Upper lobe of right lung (tissue), 1 donor: ENCODE measurements around the gene FOSL2. TPM values are rescaled to one million over a fixed set of nuclear protein-coding genes. Genes with fewer than 3 reads are reported as not detected.

ENCODE experiments used
- ATAC-seq: fragments of 200-7000 bp; cut with Tn5 transposase; one replicate; pipeline ENCODE4 v1.9.1; 2020; ENCODE audit warnings: mild to moderate bottlenecking, moderate library complexity
- DNase-seq: peaks from one replicate; pipeline ENCODE4 v3.0.0-alpha.2; 2020
- H3K27ac ChIP-seq: fragments of 200-600 bp; one replicate; pipeline ENCODE4 v1.8.0; 2022
- H3K27me3 ChIP-seq: fragments of 200-600 bp; one replicate; pipeline ENCODE4 v1.8.0; 2022; ENCODE audit warnings: mild to moderate bottlenecking
- H3K36me3 ChIP-seq: fragments of 200-600 bp; one replicate; pipeline ENCODE4 v1.8.0; 2022
- H3K4me1 ChIP-seq: fragments of 200-600 bp; one replicate; pipeline ENCODE4 v1.8.0; 2022
- H3K4me3 ChIP-seq: fragments of 200-600 bp; one replicate; pipeline ENCODE4 v1.8.0; 2022; ENCODE audit warnings: mild to moderate bottlenecking
- H3K9me3 ChIP-seq: fragments of 200-600 bp; one replicate; pipeline ENCODE4 v1.8.0; 2022
- intact Hi-C: fragments of 100-400 bp; cut with DNase I; formaldehyde crosslinking; loops from one replicate; pipeline ENCODE4 v1.11.0; 2022
- total RNA-seq: library from RNA; stranded (reverse); fragmentation: NEBNext Ultra II Directional; extraction: Animal tissue kit (Norgen Biotek cat#: 25700); gene quantifications from one replicate; pipeline ENCODE4 v1.2.1, GENCODE V29; 2021
- TF ChIP-seq, protein P1 (sequence below): fragments of 200-600 bp; IDR thresholded peaks from one replicate; pipeline ENCODE4 v1.8.0; 2022; ENCODE audit warnings: antibody characterized with exemption
- donor health status: DM: no; HTN: yes; CAD: no; lungs with severe emphysema.

The FOSL2 gene
- total RNA-seq, 1 donor from 2014 or later, result 123 TPM

DNA sequence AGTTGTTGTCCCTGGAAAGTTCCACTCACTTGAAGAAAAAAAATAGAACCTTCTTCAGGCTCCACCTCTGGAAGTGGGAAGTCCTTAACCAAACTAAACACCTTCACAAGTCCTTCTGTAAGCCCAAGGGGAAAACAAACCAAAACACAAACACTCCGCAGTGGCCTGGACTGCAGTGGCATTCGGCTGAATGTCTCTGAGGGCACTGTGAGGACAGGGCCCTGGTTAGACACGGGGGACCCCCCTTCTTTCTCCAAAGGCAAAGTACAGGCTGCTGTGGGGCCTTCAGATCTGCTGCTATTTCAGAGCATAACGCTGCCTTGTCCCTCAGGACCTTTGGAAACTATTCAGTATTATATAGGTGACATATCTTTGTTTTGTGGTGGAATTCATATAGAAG lies 28.1 kb downstream of the FOSL2 start:
- no peak for DNase-seq
- peak; percentile 49 for ATAC-seq

DNA sequence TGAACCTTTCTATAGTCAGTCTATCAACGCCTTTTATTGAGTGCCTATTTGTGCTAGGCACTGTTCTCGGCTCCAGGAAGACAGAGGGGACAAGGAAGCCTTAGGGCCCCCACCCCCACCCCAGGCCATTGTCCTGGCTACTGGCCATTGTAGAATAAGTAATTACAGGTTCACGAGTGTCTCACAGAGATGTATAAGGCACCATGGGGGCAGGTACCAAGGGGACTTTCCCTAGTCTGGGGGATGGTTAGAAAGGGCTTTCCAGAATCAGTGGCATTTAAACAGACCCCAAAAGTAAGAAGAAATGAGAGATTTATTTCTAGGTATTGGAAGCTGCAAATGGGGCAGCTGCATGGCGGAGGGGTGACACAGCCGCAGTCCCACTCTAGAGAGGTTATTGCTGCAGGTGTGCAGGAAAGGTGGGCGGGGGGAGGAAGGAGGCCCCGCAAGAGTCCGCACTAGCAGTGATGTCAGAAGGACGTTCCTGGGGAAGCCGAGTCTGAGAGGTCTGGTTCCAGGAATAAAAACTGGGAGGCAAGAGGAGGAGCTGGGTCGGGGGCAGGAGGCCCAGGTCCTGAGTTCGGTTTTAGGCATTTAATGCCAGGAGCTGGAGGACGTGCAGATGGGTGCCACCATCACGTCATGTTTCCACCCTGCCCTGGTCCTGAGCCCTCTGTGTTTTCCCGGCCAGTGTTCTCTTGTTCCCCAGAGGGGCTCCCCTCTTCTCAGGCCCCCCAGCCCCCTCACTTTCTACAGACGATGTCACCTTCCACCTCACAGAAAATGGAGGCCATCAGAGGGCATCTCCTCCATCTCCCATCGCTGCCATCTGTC lies 30.5 kb downstream of the FOSL2 start:
- Histone ChIP-seq H3K4me3 (no peak overlapping the region), H3K9me3 (no peaks in the 10 kb centered on the region), H3K27ac (peak overlapping the region; percentile 47), H3K36me3 (no peaks in the 10 kb centered on the region), H3K27me3 (no peaks in the 10 kb centered on the region), H3K4me1 (peaks cover 26% of the 10 kb centered on the region)
- no peak for DNase-seq
- no peak for ATAC-seq
- intact Hi-C loops, result no loop called here
- TF ChIP-seq, protein P1, sequence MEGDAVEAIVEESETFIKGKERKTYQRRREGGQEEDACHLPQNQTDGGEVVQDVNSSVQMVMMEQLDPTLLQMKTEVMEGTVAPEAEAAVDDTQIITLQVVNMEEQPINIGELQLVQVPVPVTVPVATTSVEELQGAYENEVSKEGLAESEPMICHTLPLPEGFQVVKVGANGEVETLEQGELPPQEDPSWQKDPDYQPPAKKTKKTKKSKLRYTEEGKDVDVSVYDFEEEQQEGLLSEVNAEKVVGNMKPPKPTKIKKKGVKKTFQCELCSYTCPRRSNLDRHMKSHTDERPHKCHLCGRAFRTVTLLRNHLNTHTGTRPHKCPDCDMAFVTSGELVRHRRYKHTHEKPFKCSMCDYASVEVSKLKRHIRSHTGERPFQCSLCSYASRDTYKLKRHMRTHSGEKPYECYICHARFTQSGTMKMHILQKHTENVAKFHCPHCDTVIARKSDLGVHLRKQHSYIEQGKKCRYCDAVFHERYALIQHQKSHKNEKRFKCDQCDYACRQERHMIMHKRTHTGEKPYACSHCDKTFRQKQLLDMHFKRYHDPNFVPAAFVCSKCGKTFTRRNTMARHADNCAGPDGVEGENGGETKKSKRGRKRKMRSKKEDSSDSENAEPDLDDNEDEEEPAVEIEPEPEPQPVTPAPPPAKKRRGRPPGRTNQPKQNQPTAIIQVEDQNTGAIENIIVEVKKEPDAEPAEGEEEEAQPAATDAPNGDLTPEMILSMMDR, result no peak

More for the DNA sequence above, 28.1 kb downstream of the FOSL2 start:
- H3K36me3 ChIP-seq, result peaks cover 19% of the 10 kb centered on the region
- no peak overlapping the region for H3K27ac ChIP-seq
- intact Hi-C loops, result no loop called here
- H3K27me3 ChIP-seq, result no peaks in the 10 kb centered on the region
- H3K4me1 ChIP-seq, result peaks cover 26% of the 10 kb centered on the region
- TF ChIP-seq, protein P1, result no peak
- no peak overlapping the region for H3K4me3 ChIP-seq
- H3K9me3 ChIP-seq, result no peaks in the 10 kb centered on the region

DNA sequence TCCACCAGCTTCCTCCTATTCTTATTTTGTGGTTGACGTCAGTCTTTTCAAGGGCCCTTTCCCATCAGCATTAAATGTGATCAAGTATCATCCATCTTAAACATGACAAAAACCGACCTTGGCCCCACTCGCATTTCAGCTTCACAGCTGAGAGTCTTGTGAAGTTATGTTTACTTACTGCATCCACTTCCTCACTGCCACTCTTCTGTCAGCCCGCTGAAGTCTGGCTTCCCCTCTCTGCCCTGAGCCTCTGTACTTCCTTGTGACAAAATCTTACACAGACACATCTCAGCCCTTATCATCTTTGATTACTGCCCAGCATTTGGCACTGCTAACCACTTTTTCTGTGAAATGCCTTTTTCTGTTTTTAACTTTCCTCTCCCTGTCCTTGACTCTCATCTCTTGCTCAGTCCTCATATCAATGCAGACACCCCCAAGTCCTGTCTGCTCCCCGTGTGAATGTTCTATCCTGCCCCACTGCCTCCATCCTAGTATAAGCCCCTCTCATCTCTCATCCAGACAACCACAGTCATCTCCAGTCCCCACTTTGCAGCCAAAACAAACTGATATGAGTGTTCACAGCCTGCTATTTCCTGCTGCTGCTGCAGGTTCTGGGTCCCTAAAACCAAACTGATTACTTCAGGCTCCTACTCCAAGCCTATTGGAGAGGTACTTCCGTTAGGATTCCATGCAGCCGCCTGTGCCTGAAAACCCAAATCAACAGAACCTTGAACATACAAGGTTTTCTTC lies 31.4 kb downstream of the FOSL2 start:
- no peaks in the 10 kb centered on the region for H3K9me3 ChIP-seq
- ATAC-seq, result peak; percentile 81
- TF ChIP-seq, protein P1, result no peak
- no peaks in the 10 kb centered on the region for H3K36me3 ChIP-seq
- DNase-seq, result no peak
- no peak overlapping the region for H3K4me3 ChIP-seq
- H3K4me1 ChIP-seq, result peaks cover 26% of the 10 kb centered on the region
- no peaks in the 10 kb centered on the region for H3K27me3 ChIP-seq
- H3K27ac ChIP-seq, result peak overlapping the region; percentile 47
- intact Hi-C loops, result no loop called here

DNA sequence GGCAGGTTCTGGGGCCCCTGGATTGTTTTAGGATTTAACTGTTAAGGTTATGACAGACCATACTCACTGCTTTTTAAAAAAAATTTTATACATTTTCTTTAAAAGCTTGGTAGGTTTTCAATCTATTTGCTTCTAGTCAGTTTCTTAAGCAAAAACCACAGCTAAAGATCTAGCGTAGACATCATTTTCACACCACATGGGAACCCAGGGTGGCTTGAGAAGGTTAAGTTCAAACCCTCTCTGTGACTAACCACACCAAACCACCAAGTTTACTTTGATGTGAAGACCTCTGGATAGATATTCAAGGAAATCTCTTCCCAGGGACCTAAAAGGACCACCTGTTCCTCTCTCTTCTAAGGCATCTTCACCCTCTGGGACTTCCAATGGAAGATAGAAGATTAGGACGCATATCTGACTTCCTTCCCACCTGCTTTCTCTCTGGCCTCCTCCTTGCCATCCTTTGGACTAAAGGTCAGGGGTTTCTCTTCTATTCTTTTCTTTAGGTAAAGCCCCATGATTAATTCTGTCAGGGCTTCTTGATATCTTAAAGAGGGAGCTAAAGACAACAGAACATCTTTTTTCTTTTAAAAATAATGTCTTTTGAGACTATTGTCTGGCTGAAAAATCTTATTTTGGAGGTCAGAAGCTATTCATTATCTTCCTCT lies 32.3 kb downstream of the FOSL2 start:
- TF ChIP-seq, protein P1, result no peak
- Histone ChIP-seq H3K36me3 (no peaks in the 10 kb centered on the region), H3K27ac (no peak overlapping the region)

DNA sequence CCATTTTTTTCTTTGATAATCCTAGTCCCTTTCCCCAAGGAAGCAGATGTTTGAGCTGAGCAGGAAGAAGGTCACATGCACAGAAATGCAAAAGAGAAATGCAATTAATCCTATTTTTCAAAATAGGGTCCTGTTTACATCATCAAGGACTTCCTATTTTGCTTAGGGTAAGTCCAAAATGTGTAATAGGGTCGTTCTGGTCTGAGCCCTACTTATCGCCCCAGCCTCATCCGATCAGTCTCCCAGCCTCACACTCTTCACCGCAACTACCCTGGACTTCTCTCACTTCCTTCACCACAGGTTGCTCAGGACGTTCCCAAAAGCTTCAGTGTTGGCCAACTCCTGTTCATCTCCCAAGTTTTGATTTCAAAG lies 32.8 kb downstream of the FOSL2 start:
- no peak overlapping the region for H3K27ac ChIP-seq
- DNase-seq, result no peak
- ATAC-seq, result no peak
- TF ChIP-seq, protein P1, result no peak
- no peaks in the 10 kb centered on the region for H3K9me3 ChIP-seq
- intact Hi-C loops, result no loop called here
- peaks cover 26% of the 10 kb centered on the region for H3K4me1 ChIP-seq
- no peaks in the 10 kb centered on the region for H3K27me3 ChIP-seq
- H3K4me3 ChIP-seq, result no peak overlapping the region
- H3K36me3 ChIP-seq, result no peaks in the 10 kb centered on the region

More for the DNA sequence above, 32.3 kb downstream of the FOSL2 start:
- no peak for DNase-seq
- intact Hi-C loops, result no loop called here
- ATAC-seq, result no peak
- Histone ChIP-seq H3K4me3 (no peak overlapping the region), H3K9me3 (no peaks in the 10 kb centered on the region), H3K27me3 (no peaks in the 10 kb centered on the region), H3K4me1 (peaks cover 26% of the 10 kb centered on the region)
